WTC11 (cell line): ENCODE results near the gene MDN1.

Experiments used
- NFYB ChIP-seq: sonication (generic); formaldehyde crosslinking; conservative IDR thresholded peaks from 2 replicates; pipeline ENCODE4 v1.8.0; 2022; ENCODE audit warnings: low read depth, missing genetic modification reagents
- NR1H2 ChIP-seq: sonication (generic); formaldehyde crosslinking; IDR thresholded peaks from 2 replicates; pipeline ENCODE4 v1.9.0; 2021; ENCODE audit warnings: mild to moderate bottlenecking, moderate library complexity, missing genetic modification reagents
- ZNF317 ChIP-seq: sonication (generic); formaldehyde crosslinking; IDR thresholded peaks from 2 replicates; pipeline ENCODE4 v1.8.1; 2023; ENCODE audit warnings: low read depth, mild to moderate bottlenecking, moderate library complexity, missing genetic modification reagents, borderline replicate concordance
- TF ChIP-seq, protein P1 (sequence below): fragments of 200-600 bp; IDR thresholded peaks from 2 replicates; pipeline ENCODE4 v1.8.0; 2022; ENCODE audit warnings: antibody characterized with exemption
- TF ChIP-seq, protein P2 (sequence below): sonication (generic); formaldehyde crosslinking; conservative IDR thresholded peaks from 2 replicates; pipeline ENCODE4 v1.8.1; 2022; ENCODE audit warnings: mild to moderate bottlenecking, missing genetic modification reagents
- TF ChIP-seq, protein P3 (sequence below): sonication (generic); formaldehyde crosslinking; conservative IDR thresholded peaks from 2 replicates; pipeline ENCODE4 v1.8.1; 2023; ENCODE audit warnings: mild to moderate bottlenecking, low read depth, missing genetic modification reagents, moderate library complexity
- TF ChIP-seq, protein P4 (sequence below): sonication (generic); formaldehyde crosslinking; IDR thresholded peaks from 2 replicates; pipeline ENCODE4 v1.8.1; 2023; ENCODE audit warnings: mild to moderate bottlenecking, missing genetic modification reagents, moderate library complexity

DNA sequence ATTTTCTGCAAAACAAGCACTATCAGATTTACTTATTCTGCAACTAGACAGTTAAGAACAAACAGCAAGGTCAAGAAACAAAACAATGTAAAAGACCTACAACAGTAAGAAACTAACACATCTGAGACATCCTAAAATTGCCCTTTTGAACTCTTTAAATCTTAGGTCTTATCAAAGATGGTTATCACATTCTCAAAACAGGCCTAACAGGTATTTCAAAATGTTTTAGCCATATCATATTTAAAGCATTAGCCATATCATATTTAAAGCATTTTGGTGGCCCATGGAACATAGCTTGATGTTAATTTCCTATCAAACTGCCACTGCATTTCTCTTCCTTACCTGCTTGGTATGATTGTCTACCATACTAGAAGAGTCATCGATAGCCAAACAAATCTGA lies 169.9 kb downstream of the MDN1 start:
- no peak for TF ChIP-seq ZNF317 (CRISPR knock-in tag)
- TF ChIP-seq, protein P1, sequence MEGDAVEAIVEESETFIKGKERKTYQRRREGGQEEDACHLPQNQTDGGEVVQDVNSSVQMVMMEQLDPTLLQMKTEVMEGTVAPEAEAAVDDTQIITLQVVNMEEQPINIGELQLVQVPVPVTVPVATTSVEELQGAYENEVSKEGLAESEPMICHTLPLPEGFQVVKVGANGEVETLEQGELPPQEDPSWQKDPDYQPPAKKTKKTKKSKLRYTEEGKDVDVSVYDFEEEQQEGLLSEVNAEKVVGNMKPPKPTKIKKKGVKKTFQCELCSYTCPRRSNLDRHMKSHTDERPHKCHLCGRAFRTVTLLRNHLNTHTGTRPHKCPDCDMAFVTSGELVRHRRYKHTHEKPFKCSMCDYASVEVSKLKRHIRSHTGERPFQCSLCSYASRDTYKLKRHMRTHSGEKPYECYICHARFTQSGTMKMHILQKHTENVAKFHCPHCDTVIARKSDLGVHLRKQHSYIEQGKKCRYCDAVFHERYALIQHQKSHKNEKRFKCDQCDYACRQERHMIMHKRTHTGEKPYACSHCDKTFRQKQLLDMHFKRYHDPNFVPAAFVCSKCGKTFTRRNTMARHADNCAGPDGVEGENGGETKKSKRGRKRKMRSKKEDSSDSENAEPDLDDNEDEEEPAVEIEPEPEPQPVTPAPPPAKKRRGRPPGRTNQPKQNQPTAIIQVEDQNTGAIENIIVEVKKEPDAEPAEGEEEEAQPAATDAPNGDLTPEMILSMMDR = no peak
- TF ChIP-seq NFYB (CRISPR knock-in tag) = no peak
- TF ChIP-seq, protein P2, sequence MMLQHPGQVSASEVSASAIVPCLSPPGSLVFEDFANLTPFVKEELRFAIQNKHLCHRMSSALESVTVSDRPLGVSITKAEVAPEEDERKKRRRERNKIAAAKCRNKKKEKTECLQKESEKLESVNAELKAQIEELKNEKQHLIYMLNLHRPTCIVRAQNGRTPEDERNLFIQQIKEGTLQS (CRISPR knock-in tag) = no peak
- no peak for TF ChIP-seq NR1H2 (CRISPR knock-in tag)
- TF ChIP-seq, protein P3, sequence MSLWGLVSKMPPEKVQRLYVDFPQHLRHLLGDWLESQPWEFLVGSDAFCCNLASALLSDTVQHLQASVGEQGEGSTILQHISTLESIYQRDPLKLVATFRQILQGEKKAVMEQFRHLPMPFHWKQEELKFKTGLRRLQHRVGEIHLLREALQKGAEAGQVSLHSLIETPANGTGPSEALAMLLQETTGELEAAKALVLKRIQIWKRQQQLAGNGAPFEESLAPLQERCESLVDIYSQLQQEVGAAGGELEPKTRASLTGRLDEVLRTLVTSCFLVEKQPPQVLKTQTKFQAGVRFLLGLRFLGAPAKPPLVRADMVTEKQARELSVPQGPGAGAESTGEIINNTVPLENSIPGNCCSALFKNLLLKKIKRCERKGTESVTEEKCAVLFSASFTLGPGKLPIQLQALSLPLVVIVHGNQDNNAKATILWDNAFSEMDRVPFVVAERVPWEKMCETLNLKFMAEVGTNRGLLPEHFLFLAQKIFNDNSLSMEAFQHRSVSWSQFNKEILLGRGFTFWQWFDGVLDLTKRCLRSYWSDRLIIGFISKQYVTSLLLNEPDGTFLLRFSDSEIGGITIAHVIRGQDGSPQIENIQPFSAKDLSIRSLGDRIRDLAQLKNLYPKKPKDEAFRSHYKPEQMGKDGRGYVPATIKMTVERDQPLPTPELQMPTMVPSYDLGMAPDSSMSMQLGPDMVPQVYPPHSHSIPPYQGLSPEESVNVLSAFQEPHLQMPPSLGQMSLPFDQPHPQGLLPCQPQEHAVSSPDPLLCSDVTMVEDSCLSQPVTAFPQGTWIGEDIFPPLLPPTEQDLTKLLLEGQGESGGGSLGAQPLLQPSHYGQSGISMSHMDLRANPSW (CRISPR knock-in tag) = no peak
- TF ChIP-seq, protein P4, sequence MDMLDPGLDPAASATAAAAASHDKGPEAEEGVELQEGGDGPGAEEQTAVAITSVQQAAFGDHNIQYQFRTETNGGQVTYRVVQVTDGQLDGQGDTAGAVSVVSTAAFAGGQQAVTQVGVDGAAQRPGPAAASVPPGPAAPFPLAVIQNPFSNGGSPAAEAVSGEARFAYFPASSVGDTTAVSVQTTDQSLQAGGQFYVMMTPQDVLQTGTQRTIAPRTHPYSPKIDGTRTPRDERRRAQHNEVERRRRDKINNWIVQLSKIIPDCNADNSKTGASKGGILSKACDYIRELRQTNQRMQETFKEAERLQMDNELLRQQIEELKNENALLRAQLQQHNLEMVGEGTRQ = no peak
